ENCODE results near the gene NTNG1.

- TF ChIP-seq CTCF (IDR thresholded peaks at IDR 0.05), result no peak
- TF ChIP-seq POLR2A (IDR thresholded peaks at IDR 0.05), result no peak
- TF ChIP-seq POLR2AphosphoS5 (IDR thresholded peaks at IDR 0.05), result no peak
Measured at GRCh38 chr1:107264007-107264406, 123.2 kb downstream of the NTNG1 start.

All from suprapubic skin (tissue), 4 donors.